GM19452 (cell line): ENCODE data around the gene IGSF9B.

Source experiments
- ATAC-seq: cut with Tn5 transposase; IDR thresholded peaks from one replicate; pipeline ENCODE4 v1.9.1; 2021; ENCODE audit not compliant: unreplicated experiment

Gene IGSF9B

GRCh38 chr11:133985981-133986944 lies 29.5 kb upstream of the IGSF9B start:
- ATAC-seq: no peak

- no peak for ATAC-seq
These were observed 28.1 kb upstream of the IGSF9B start for GRCh38 chr11:133984828-133985227.

GRCh38 chr11:133983660-133984316 lies 27.0 kb upstream of the IGSF9B start:
- ATAC-seq: no peak

- no peak for ATAC-seq
These were observed 26.1 kb upstream of the IGSF9B start for GRCh38 chr11:133982876-133983275.

- ATAC-seq: no peak
These were observed 25.4 kb upstream of the IGSF9B start for GRCh38 chr11:133982151-133982550.

GRCh38 chr11:133981156-133981555 lies 24.4 kb upstream of the IGSF9B start:
- no peak for ATAC-seq

GRCh38 chr11:133980665-133981064 lies 23.9 kb upstream of the IGSF9B start:
- ATAC-seq: no peak

GRCh38 chr11:133978794-133979193 lies 22.0 kb upstream of the IGSF9B start:
- no peak for ATAC-seq

GRCh38 chr11:133977067-133977677 lies 20.4 kb upstream of the IGSF9B start:
- peak; percentile 93 for ATAC-seq

GRCh38 chr11:133975488-133975849 lies 18.7 kb upstream of the IGSF9B start:
- ATAC-seq: no peak

GRCh38 chr11:133974836-133975487 lies 18.2 kb upstream of the IGSF9B start:
- no peak for ATAC-seq

- ATAC-seq: no peak
These were observed 15.1 kb upstream of the IGSF9B start for GRCh38 chr11:133971881-133972280.

GRCh38 chr11:133969112-133969511 lies 12.3 kb upstream of the IGSF9B start:
- no peak for ATAC-seq

GRCh38 chr11:133968300-133968699 lies 11.5 kb upstream of the IGSF9B start:
- ATAC-seq: no peak

- no peak for ATAC-seq
These were observed 11.0 kb upstream of the IGSF9B start for GRCh38 chr11:133967599-133968238.

GRCh38 chr11:133966921-133967598 lies 10.3 kb upstream of the IGSF9B start:
- no peak for ATAC-seq

GRCh38 chr11:133966172-133966651 lies 9.4 kb upstream of the IGSF9B start:
- no peak for ATAC-seq

GRCh38 chr11:133965031-133965601 lies 8.3 kb upstream of the IGSF9B start:
- no peak for ATAC-seq

- ATAC-seq: no peak
These were observed 7.6 kb upstream of the IGSF9B start for GRCh38 chr11:133964356-133964755.

- no peak for ATAC-seq
These were observed 5.1 kb upstream of the IGSF9B start for GRCh38 chr11:133961890-133962289.
